GM12878 (cell line): ENCODE results near the gene SMPD4. TPM values are rescaled to one million over a fixed set of nuclear protein-coding genes. Genes with fewer than 3 reads are reported as not detected.
A peak's percentile ranks its signal among the peaks of the same experiment; 100 is the strongest.

Experiments used
- ATAC-seq: fragments of 200-7000 bp; cut with Tn5 transposase; 3 replicates; pipeline ENCODE4 v1.9.1; 2020; ENCODE audit warnings: mild to moderate bottlenecking, moderate library complexity
- BruUV-seq: library from RNA; stranded (reverse); fragments of 400-500 nt; replicated peaks from 2 replicates; lab custom pipeline; 2021; lab: Mats Ljungman, UMichigan
- CTCF ChIA-PET: fragments of 300-600 bp; sonication (Branson Sonifier 250); formaldehyde crosslinking; extraction: SDS; loops from one replicate; lab custom pipeline; 2021; ENCODE audit warnings: inconsistent platforms; lab: Yijun Ruan, JAX
- POLR2A ChIA-PET: fragments of 350-600 bp; formaldehyde crosslinking; extraction: SDS; loops from one replicate; lab custom pipeline; 2021; ENCODE audit warnings: inconsistent platforms; lab: Charles Lee
- RAD21 ChIA-PET: fragments of 300-600 bp; sonication (Branson Sonifier 250); formaldehyde crosslinking; loops from one replicate; lab custom pipeline; 2023; ENCODE audit warnings: antibody characterized with exemption; ENCODE audit not compliant: unreplicated experiment; lab: Charles Lee
- SMC1A ChIA-PET: fragments of 300-600 bp; sonication (Branson Sonifier 250); formaldehyde crosslinking; loops from one replicate; lab custom pipeline; 2023; ENCODE audit not compliant: unreplicated experiment, uncharacterized antibody; lab: Charles Lee
- DNase-seq: peaks from one replicate; pipeline ENCODE4 v3.0.0-alpha.2; 2011; ENCODE audit warnings: low read depth, low spot score
- FAIRE-seq: peaks from 3 replicates; lab custom pipeline; 2011; peaks lifted over from hg19 to GRCh38; lab: Jason Lieb, UNC
- H2AFZ ChIP-seq: 2 replicates; pipeline ENCODE4 v1.6.0; 2011; ENCODE audit warnings: low read depth, low read length, control low read depth; ENCODE audit not compliant: control insufficient read depth
- H3K27ac ChIP-seq: 2 replicates; pipeline ENCODE4 v1.5.1; 2011; ENCODE audit warnings: control low read depth; ENCODE audit not compliant: control insufficient read depth, insufficient read depth
- H3K27me3 ChIP-seq, 2 experiments: replicated peaks in 1 of 2; 2 replicates each; pipeline versions ENCODE4 v1.6.0 to v1.6.1; 2011; ENCODE audit warnings: low read length in 1 of 2; ENCODE audit not compliant: control insufficient read depth in 2 of 2, insufficient read depth in 2 of 2
- H3K36me3 ChIP-seq, 2 experiments: 2 replicates each; pipeline ENCODE4 v1.5.1; 2011; ENCODE audit warnings: low read length in 1 of 2; ENCODE audit not compliant: control insufficient read depth in 2 of 2, insufficient read depth in 2 of 2
- H3K4me1 ChIP-seq: 2 replicates; pipeline ENCODE4 v1.6.1; 2011; ENCODE audit warnings: mild to moderate bottlenecking, low read length, moderate library complexity, mixed read lengths; ENCODE audit not compliant: control insufficient read depth, insufficient read depth
- H3K4me2 ChIP-seq: 2 replicates; pipeline ENCODE4 v1.6.0; 2011; ENCODE audit warnings: control low read depth; ENCODE audit not compliant: control insufficient read depth, insufficient read depth
- H3K4me3 ChIP-seq: fragments of 200-600 bp; sonication (generic); 2 replicates; pipeline ENCODE4 v1.5.1; 2016
- H3K79me2 ChIP-seq: 2 replicates; pipeline ENCODE4 v1.6.0; 2011; ENCODE audit warnings: low read length; ENCODE audit not compliant: control insufficient read depth, insufficient read depth
- H3K9ac ChIP-seq: 2 replicates; pipeline ENCODE4 v1.8.0; 2011; ENCODE audit warnings: low read length, control low read depth, mixed read lengths; ENCODE audit not compliant: control insufficient read depth, insufficient read depth
- H3K9me3 ChIP-seq: replicated peaks from 3 replicates; pipeline ENCODE4 v1.5.1; 2011; ENCODE audit warnings: mild to moderate bottlenecking, low read length; ENCODE audit not compliant: control insufficient read depth, insufficient read depth
- H4K20me1 ChIP-seq: 2 replicates; pipeline ENCODE4 v1.6.0; 2011; ENCODE audit not compliant: control insufficient read depth, insufficient read depth
- BMI1 ChIP-seq: fragments of 450-650 bp; IDR thresholded peaks from 2 replicates; pipeline ENCODE4 v1.6.1; 2016; ENCODE audit warnings: mild to moderate bottlenecking, moderate library complexity, borderline replicate concordance
- CREM ChIP-seq: IDR thresholded peaks from 2 replicates; pipeline ENCODE4 v1.6.1; 2014; ENCODE audit warnings: antibody characterized with exemption, low read depth
- CUX1 ChIP-seq: IDR thresholded peaks from 2 replicates; pipeline ENCODE4 v1.6.1; 2012; ENCODE audit warnings: improper control_type of control experiment, low read depth, low read length; ENCODE audit not compliant: insufficient replicate concordance
- EP300 ChIP-seq, 2 experiments: fragments of 150-350 bp in 1 of 2; IDR thresholded peaks; 2 replicates each; pipeline ENCODE4 v1.6.1; 2011 to 2012; ENCODE audit warnings: low read depth in 2 of 2, low read length in 2 of 2, borderline replicate concordance in 1 of 2, improper control_type of control experiment in 1 of 2, inconsistent platforms in 1 of 2; ENCODE audit not compliant: control insufficient read depth in 1 of 2
- FOXM1 ChIP-seq: IDR thresholded peaks from 2 replicates; pipeline ENCODE4 v1.6.1; 2012; ENCODE audit warnings: low read depth, mild to moderate bottlenecking, inconsistent platforms, low read length, moderate library complexity
- HDAC2 ChIP-seq: fragments of 200-600 bp; sonication (generic); IDR thresholded peaks from 2 replicates; pipeline ENCODE4 v1.6.1; 2017
- HDGF ChIP-seq: fragments of 450-650 bp; IDR thresholded peaks from 2 replicates; pipeline ENCODE4 v1.6.1; 2016; ENCODE audit warnings: antibody characterized with exemption
- IKZF1 ChIP-seq: fragments of 450-650 bp; conservative IDR thresholded peaks from 2 replicates; pipeline ENCODE4 v1.6.1; 2017; ENCODE audit warnings: antibody characterized with exemption, mild to moderate bottlenecking
- JUND ChIP-seq: IDR thresholded peaks from 2 replicates; pipeline ENCODE4 v1.6.1; 2012; ENCODE audit warnings: low read depth, mild to moderate bottlenecking, low read length, improper control_type of control experiment, moderate library complexity
- NR2C2 ChIP-seq: IDR thresholded peaks from 2 replicates; pipeline ENCODE4 v1.6.1; 2011; ENCODE audit warnings: borderline replicate concordance, low read depth; ENCODE audit not compliant: control insufficient read depth, insufficient read length
- RELA ChIP-seq: fragments of 450-650 bp; IDR thresholded peaks from 2 replicates; pipeline ENCODE4 v1.8.0; 2014; ENCODE audit warnings: borderline replicate concordance; ENCODE audit not compliant: partially characterized antibody
- SIN3A ChIP-seq: IDR thresholded peaks from 2 replicates; pipeline ENCODE4 v1.6.1; 2012; ENCODE audit warnings: low read depth, low read length, improper control_type of control experiment
- SIX5 ChIP-seq: IDR thresholded peaks from 2 replicates; pipeline ENCODE4 v1.6.1; 2011; ENCODE audit warnings: mild to moderate bottlenecking, low read depth, low read length, moderate library complexity; ENCODE audit not compliant: severe bottlenecking
- SRF ChIP-seq, 2 experiments: IDR thresholded peaks; 2 replicates each; pipeline ENCODE4 v1.6.1; 2011; ENCODE audit warnings: low read depth in 2 of 2, low read length in 2 of 2, mild to moderate bottlenecking in 1 of 2, moderate library complexity in 1 of 2
- WRNIP1 ChIP-seq: IDR thresholded peaks from 2 replicates; pipeline ENCODE4 v1.6.1; 2011; ENCODE audit warnings: low read depth, low read length, improper control_type of control experiment, borderline replicate concordance
- WGBS: methylation state at CpG from one replicate; pipeline ENCODE4 v1.1.6; 2016; ENCODE audit warnings: low lambda C conversion rate; ENCODE audit not compliant: insufficient replicate concordance, insufficient coverage; ENCODE audit errors: missing lambda C conversion rate; 5-methylcytosine and 5-hydroxymethylcytosine counted together
- in situ Hi-C: fragments of 300-500 bp; cut with MboI; formaldehyde crosslinking; loops from 9 replicates; pipeline ENCODE4 v1.14.3; 2018; ENCODE audit warnings: mixed read lengths
- intact Hi-C: fragments of 100-400 bp; cut with micrococcal nuclease; formaldehyde crosslinking; loops from one replicate; pipeline ENCODE4 v1.14.2; 2022; ENCODE audit not compliant: unreplicated experiment
- polyA plus RNA-seq, 11 experiments: library from polyadenylated mRNA; depleted of rRNA in 4 of 11; unstranded in 6 of 11; stranded (reverse) in 5 of 11; fragments of >200 nt; fragmentation: Nextera tagmentation in 4 of 11; fragmentation: Illumina TruSeq in 1 of 11; extraction: Ambion mirVana in 4 of 11; extraction: Trizol in 1 of 11; gene quantifications; 1 replicate in 1 of 11; 2 replicates in 10 of 11; pipeline versions ENCODE4 v1.2.1 to v1.2.3, GENCODE V29; 2011 to 2016; ENCODE audit warnings: inconsistent platforms in 2 of 11, missing spikeins in 2 of 11, low read depth in 1 of 11
- total RNA-seq, 4 experiments: library from RNA; depleted of rRNA in 3 of 4; stranded (reverse); fragments of >200 nt in 3 of 4; fragmentation: Illumina TruSeq in 1 of 4; extraction: Trizol in 1 of 4; gene quantifications; 2 replicates each; pipeline versions ENCODE4 v1.2.1 to v1.2.3, GENCODE V29; 2013 to 2021

SMPD4 gene
- total and polyA plus RNA-seq, 10 of the 15 experiments (the other 5 are each of a cell fraction or from before 2014, with no cell fraction given) = 5.0 to 82.0 (median 45.7) TPM

GRCh38 chr2:130165293-130166016 is 15.9 kb downstream of the SMPD4 start:
- Histone ChIP-seq H4K20me1 (no peaks in the 10 kb centered on the region), H3K4me1 (no peaks in the 10 kb centered on the region), H3K4me2 (no peak overlapping the region), H3K4me3 (no peak overlapping the region), H3K79me2 (no peaks in the 10 kb centered on the region), H3K27me3 (no peaks in the 10 kb centered on the region), H3K36me3 (peaks cover 11 to 12% of the 10 kb centered on the region in 2 experiments), H3K9ac (no peak overlapping the region), H3K27ac (no peak overlapping the region), H3K9me3 (no peaks in the 10 kb centered on the region), H2AFZ (no peak overlapping the region)
- in situ Hi-C loops = no loop called here
- POLR2A ChIA-PET = no interaction called here
- DNase-seq (no peak), ATAC-seq (no peak), FAIRE-seq (no peak)
- WGBS = 86% methylated on average over 8 of the region's 8 CpGs
- intact Hi-C loops = no loop called here
- RAD21 ChIA-PET = no interaction called here
- CTCF ChIA-PET = no interaction called here
- SMC1A ChIA-PET = no interaction called here
- BruUV-seq = TSS peak; percentile 17
- TF ChIP-seq FOXM1 (no peak), BMI1 (no peak), SRF (IDR thresholded peaks at IDR 0.05; ENCODE audit: low read depth in 2 of 2, low read length in 2 of 2) (no peak), HDGF (no peak), CREM (no peak), SIX5 (no peak), RELA (no peak), JUND (no peak), NR2C2 (no peak), HDAC2 (no peak), IKZF1 (no peak), CUX1 (no peak), WRNIP1 (no peak), EP300 (IDR thresholded peaks at IDR 0.05; ENCODE audit: borderline replicate concordance in 1 of 2, control insufficient read depth in 1 of 2, low read depth in 2 of 2, low read length in 2 of 2) (no peak), SIN3A (no peak)
